IPS-18a (cell line): ENCODE results near the gene VPS45.
"Not testable (repeated sequence)": the region's sequence is repeated elsewhere in the genome, so short reads cannot be mapped to it uniquely, and the experiment has no call there.

ENCODE experiments used
- H3K27ac ChIP-seq: one replicate; pipeline ENCODE4 v1.5.1; 2013; ENCODE audit warnings: low read length
- H3K27me3 ChIP-seq: one replicate; pipeline ENCODE4 v1.6.1; 2013; ENCODE audit warnings: mild to moderate bottlenecking, low read length; ENCODE audit not compliant: control insufficient read depth, insufficient read depth
- H3K36me3 ChIP-seq: one replicate; pipeline ENCODE4 v1.6.1; 2013; ENCODE audit warnings: low read depth, low read length; ENCODE audit not compliant: control insufficient read depth
- H3K4me1 ChIP-seq: one replicate; pipeline ENCODE4 v1.6.1; 2013; ENCODE audit warnings: low read depth, low read length; ENCODE audit not compliant: control insufficient read depth
- H3K4me3 ChIP-seq: one replicate; pipeline ENCODE4 v1.5.1; 2013; ENCODE audit warnings: low read length
- H3K9ac ChIP-seq: one replicate; pipeline ENCODE4 v1.6.1; 2013; ENCODE audit warnings: mild to moderate bottlenecking, low read length, moderate library complexity
- H3K9me3 ChIP-seq: one replicate; pipeline ENCODE4 v1.6.1; 2013; ENCODE audit warnings: low read depth, low read length; ENCODE audit not compliant: control insufficient read depth

Gene VPS45

DNA sequence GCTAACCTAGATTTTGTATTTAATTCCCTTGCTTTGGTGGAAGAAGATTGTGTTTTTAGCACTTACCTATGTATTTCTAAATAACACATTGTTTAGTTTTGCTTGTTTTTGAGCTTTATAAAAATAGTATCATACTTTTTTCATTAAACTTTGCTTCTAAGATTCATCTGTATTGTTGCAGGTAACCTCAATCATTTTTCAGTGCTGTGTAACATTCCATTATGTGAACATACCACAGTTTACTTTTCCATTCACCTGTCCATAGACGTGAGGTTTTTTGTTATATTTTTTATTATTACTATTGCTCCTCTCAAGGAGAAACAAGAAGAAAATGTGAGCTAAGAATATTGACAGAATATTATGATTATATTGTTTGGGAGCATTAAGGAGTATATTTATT, 67.0 kb downstream of the VPS45 start:
- no peak overlapping the region for H3K4me3 ChIP-seq
- H3K27me3 ChIP-seq = no peaks in the 10 kb centered on the region
- no peaks in the 10 kb centered on the region for H3K4me1 ChIP-seq
- H3K9me3 ChIP-seq = no peaks in the 10 kb centered on the region
- H3K9ac ChIP-seq = no peak overlapping the region
- no peaks in the 10 kb centered on the region for H3K36me3 ChIP-seq
- no peak overlapping the region for H3K27ac ChIP-seq

- not testable (repeated sequence) for H3K4me3 ChIP-seq, H3K27me3 ChIP-seq, H3K9ac ChIP-seq, H3K36me3 ChIP-seq, H3K27ac ChIP-seq, H3K9me3 ChIP-seq, H3K4me1 ChIP-seq
Measured at GRCh38 chr1:150135400-150135799, 67.8 kb downstream of the VPS45 start.

GRCh38 chr1:150138044-150138443, 70.5 kb downstream of the VPS45 start:
- Histone ChIP-seq H3K4me1 (no peaks in the 10 kb centered on the region), H3K36me3 (no peaks in the 10 kb centered on the region), H3K27ac (no peak overlapping the region), H3K4me3 (no peak overlapping the region), H3K27me3 (no peaks in the 10 kb centered on the region), H3K9me3 (no peaks in the 10 kb centered on the region), H3K9ac (no peak overlapping the region)

DNA sequence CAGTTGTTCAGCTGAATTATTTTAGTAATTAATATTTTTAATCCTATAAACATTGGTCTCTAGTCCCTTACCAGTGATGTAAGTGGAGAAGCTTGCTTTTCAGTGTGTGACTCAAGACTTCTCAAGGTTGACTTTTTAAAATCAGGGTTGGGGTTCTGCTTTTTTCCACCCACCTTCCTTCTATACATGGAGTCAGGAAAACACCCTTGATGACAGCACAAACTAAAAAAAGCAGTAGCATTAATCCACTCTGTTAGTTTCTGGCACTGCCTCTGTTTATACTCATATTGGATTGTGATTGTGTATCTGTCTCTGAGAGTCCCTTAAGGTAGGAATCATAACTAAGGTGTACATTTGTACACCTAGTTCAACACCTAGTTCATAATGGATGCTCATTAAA, 73.9 kb downstream of the VPS45 start:
- Histone ChIP-seq H3K9me3 (no peaks in the 10 kb centered on the region), H3K4me1 (peaks cover 4% of the 10 kb centered on the region), H3K27ac (no peak overlapping the region), H3K4me3 (no peak overlapping the region), H3K27me3 (no peaks in the 10 kb centered on the region), H3K9ac (no peak overlapping the region), H3K36me3 (no peaks in the 10 kb centered on the region)

DNA sequence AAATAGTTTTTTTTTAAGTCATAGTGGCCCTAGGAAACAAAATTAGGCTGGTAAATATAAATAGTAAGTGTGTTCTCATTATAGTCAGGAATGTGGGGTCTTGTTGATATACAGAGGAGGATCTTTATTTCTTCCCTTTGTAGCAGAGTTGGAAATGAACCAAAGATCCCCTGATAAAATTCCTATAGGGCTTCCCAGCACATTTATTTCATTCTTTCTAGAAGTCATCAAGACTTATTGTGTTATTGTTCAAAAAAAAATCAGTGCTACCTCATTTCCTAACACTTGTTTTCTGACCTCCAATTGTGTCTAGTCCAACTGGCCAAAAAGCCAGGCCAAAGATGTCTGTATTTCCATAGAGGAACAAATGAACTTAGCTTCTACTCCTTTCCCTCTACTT, 74.5 kb downstream of the VPS45 start:
- H3K27ac ChIP-seq = no peak overlapping the region

DNA sequence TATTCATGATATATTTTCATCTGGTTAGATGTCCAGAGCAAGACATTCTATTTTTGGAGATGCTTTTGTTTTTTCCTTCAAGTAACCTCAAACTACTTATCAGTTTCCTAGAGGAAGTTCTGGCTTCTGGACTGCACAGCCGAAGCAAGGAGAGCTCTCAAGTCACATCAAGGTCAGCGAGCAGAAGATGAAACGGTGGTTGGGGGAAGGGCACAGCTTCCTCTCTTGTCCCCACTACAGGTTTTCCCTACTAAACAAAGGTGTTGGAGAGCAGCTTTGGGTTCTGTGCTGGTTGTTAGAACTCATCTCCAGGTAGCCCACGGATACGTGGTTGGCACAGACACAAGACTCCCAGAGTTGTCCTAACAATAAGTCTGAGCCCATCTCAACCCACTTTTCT, 77.0 kb downstream of the VPS45 start:
- H3K27me3 ChIP-seq = peaks cover 10% of the 10 kb centered on the region
- no peak overlapping the region for H3K4me3 ChIP-seq
- H3K4me1 ChIP-seq = peaks cover 8% of the 10 kb centered on the region

More for the DNA sequence above, 74.5 kb downstream of the VPS45 start:
- peaks cover 4% of the 10 kb centered on the region for H3K4me1 ChIP-seq
- no peaks in the 10 kb centered on the region for H3K27me3 ChIP-seq
- H3K9ac ChIP-seq = no peak overlapping the region
- H3K4me3 ChIP-seq = no peak overlapping the region
- H3K9me3 ChIP-seq = no peaks in the 10 kb centered on the region
- H3K36me3 ChIP-seq = no peaks in the 10 kb centered on the region

DNA sequence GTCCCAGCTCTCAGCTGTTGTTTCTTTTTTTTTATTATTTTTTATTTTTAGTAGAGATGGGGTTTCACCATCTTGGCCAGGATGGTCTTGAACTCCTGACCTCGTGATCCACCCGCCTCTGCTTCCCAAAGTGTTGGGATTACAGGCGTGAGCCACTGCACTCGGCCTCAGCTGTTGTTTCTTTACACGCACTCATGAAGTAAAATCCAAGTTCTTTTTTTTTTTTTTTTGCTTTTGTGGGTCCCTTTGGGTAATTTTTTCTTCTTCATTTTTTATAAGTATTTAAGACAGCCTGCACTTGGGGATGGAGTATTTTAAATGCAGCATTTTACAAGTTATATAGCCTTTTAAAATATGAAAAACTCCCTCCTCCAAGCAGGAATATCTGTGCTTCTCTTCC, 78.4 kb downstream of the VPS45 start:
- H3K36me3 ChIP-seq, H3K9ac ChIP-seq, H3K27ac ChIP-seq, H3K4me1 ChIP-seq, H3K4me3 ChIP-seq, H3K9me3 ChIP-seq: not testable (repeated sequence)
- peaks cover 10% of the 10 kb centered on the region for H3K27me3 ChIP-seq

More for the DNA sequence above, 77.0 kb downstream of the VPS45 start:
- no peak overlapping the region for H3K27ac ChIP-seq
- H3K9ac ChIP-seq = no peak overlapping the region
- H3K36me3 ChIP-seq = no peaks in the 10 kb centered on the region
- no peaks in the 10 kb centered on the region for H3K9me3 ChIP-seq

DNA sequence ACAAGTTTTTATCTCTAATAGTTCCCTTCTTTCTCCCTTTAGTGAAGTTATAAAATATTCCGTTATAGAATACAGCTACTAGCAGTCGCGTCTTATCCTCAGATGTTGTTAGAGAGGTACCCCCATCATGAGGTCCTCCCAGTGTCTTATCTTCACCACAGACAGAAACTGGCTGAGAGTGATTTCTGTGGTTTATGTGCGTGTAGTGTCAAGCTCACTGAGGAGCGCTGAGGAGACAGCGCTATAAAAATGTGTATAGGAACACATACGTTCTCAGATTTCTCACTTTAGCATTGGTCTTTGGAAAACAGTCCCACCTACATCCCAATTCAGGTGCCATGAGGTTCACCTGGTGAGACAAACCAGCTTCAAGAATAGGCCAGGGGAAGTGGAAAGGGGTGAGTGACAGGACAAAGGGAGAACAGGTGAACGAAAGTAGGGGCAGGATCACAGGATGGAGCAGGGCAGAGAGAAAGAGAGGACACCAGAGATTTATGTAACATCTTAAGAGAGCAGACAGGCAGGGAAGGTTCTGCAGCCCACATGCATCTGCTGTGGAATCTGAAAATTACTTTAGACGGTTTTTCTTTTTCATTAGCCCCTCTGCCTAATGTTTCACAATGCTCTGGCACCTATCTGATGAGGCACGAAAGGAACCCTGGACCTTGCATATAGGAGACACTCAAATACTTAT, 79.4 kb downstream of the VPS45 start:
- Histone ChIP-seq H3K27ac (no peak overlapping the region), H3K9me3 (no peaks in the 10 kb centered on the region), H3K27me3 (peaks cover 10% of the 10 kb centered on the region), H3K4me1 (peaks cover 14% of the 10 kb centered on the region), H3K9ac (no peak overlapping the region), H3K4me3 (no peak overlapping the region), H3K36me3 (no peaks in the 10 kb centered on the region)

DNA sequence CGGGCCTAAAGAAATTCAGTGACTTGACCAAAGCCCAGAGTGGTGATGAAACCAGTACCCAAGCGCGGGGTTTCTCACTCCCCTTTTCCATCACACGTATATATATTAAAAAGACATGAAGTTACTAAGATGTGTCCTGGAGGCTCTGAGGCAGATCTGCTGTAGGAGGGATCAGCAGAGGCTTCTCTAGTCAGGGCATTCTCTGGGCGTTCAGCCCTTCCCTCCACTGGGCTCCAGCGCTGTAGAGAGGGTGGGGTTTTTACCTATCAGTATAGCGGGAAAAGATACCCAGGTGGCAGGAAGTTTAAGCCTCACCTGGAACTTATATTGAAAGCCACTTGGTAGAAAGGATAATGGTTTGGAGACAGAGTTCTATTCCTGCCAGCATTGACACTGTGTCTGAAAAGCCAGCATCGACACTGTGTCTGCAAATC, 81.3 kb downstream of the VPS45 start:
- H3K27me3 ChIP-seq = peaks cover 10% of the 10 kb centered on the region
- H3K4me1 ChIP-seq = peaks cover 16% of the 10 kb centered on the region
- no peaks in the 10 kb centered on the region for H3K9me3 ChIP-seq
- peak overlapping the region; percentile 84 for H3K4me3 ChIP-seq
- H3K36me3 ChIP-seq = peaks cover 12% of the 10 kb centered on the region
- H3K27ac ChIP-seq = peak overlapping the region; percentile 18
- peak overlapping the region; percentile 84 for H3K9ac ChIP-seq

DNA sequence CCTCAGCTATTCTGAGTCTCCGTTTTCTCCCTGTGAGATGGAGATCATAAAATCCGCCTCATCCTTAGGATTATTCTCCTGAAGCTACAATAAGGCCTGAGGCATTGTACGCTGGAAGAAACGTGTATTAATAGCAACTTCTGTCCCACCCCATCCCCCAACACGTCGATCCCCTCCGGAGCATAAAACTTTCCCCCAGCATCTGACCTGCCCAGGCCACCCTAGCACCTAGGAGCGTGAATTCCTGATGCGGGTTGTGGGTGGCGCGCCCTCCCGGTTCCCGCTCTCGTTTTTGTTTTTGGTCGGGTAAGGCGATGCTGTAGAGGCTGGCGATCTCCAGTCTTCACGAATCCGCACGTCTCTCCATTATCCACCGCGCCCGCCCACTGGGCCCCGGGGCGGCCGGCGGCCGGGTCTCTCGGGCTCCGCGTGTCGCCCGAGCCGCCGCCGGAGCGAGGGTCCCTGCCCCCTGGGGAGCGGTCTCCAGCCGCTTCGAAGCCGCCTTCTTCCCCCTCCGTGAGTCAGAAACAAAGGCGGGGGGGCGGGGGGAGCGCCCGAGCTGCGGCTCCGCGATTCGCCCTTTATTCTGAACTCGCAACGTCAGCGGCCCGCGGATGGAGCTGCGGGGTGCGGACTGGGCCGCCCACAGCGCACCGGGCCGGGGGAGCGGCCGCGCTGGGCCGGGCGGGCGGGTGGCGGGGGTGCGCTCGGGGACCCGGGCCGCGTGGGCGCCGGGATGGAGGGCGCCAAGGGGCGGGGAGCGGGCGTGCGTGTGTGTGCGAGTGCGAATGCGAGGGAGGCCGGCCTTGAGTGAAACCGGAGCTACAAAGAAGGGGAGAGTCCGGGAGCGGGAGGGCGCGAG, 81.9 kb downstream of the VPS45 start, which contains the start of gene PLEKHO1:
TSS of gene PLEKHO1 (plus strand) at position 646 of the 862 bp plus-strand sequence. CDS start 342 bp downstream, outside the sequence.
- Histone ChIP-seq H3K4me1 (peaks cover 16% of the 10 kb centered on the region), H3K4me3 (peak within 1 kb of the TSS; percentile 88), H3K27me3 (peaks cover 10% of the 10 kb centered on the region), H3K27ac (peak within 1 kb of the TSS; percentile 44), H3K9ac (peak within 1 kb of the TSS; percentile 84), H3K9me3 (no peaks in the 10 kb centered on the region), H3K36me3 (peaks cover 19% of the 10 kb centered on the region)

- Histone ChIP-seq H3K36me3 (peaks cover 27% of the 10 kb centered on the region), H3K4me1 (peaks cover 12% of the 10 kb centered on the region), H3K9ac (peak overlapping the region; percentile 82), H3K27me3 (peaks cover 10% of the 10 kb centered on the region), H3K4me3 (peak overlapping the region; percentile 88), H3K27ac (no peak overlapping the region), H3K9me3 (no peaks in the 10 kb centered on the region)
Measured at GRCh38 chr1:150150133-150151021, 82.8 kb downstream of the VPS45 start.
